Measurements from ENCODE around the gene FBLN2.

The FBLN2 gene

DNA sequence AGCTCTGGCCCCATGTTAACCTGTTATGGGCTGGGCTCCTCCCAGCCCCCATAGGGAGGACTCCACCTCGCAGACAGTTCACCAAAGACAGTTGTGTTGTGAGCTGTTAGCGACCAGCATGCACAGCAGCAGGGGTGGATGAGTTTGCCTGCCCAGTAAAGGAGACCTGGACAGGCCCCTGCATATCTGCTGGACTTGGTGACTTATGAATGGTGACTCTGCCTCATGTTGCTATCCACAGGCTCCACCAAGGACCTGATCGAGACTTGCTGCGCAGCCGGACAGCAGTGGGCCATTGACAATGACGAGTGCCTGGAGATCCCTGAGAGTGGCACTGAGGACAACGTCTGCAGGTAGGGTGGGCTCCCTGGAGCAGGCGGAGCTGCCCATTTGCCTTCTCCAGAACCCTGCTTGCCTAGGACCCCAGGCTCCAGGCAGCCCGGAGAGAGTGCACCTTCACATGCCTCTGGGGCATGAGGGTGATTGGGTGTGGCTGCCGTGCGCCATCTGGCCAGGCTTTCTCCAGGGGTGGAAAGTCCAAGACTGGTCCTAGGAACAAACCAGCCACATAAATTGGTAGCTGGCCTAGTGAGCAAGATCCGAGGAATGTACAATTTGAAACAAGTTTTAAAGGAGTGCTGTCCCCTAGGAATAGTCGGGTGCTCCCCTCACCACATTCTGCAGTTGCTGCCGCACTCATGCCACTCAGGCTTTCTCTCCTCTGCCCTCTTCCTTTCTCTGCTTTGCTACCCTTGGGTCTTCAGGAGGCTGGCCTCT is 59.1 kb downstream of the FBLN2 start:
- Mint-ChIP-seq H3K27me3 (peaks cover 63% of the 10 kb centered on the region), H3K9me3 (no peaks in the 10 kb centered on the region), H3K4me3 (no peak overlapping the region), H3K36me3 (ENCODE audit: insufficient read depth) (no peaks in the 10 kb centered on the region), H3K27ac (ENCODE audit: low read depth) (no peak overlapping the region), H3K4me1 (no peaks in the 10 kb centered on the region)
- DNase-seq (ENCODE audit: low spot score in 2 of 2) (no peak), ATAC-seq (replicated peaks; ENCODE audit: extremely low read depth, poor library complexity, severe bottlenecking) (no peak)

DNA sequence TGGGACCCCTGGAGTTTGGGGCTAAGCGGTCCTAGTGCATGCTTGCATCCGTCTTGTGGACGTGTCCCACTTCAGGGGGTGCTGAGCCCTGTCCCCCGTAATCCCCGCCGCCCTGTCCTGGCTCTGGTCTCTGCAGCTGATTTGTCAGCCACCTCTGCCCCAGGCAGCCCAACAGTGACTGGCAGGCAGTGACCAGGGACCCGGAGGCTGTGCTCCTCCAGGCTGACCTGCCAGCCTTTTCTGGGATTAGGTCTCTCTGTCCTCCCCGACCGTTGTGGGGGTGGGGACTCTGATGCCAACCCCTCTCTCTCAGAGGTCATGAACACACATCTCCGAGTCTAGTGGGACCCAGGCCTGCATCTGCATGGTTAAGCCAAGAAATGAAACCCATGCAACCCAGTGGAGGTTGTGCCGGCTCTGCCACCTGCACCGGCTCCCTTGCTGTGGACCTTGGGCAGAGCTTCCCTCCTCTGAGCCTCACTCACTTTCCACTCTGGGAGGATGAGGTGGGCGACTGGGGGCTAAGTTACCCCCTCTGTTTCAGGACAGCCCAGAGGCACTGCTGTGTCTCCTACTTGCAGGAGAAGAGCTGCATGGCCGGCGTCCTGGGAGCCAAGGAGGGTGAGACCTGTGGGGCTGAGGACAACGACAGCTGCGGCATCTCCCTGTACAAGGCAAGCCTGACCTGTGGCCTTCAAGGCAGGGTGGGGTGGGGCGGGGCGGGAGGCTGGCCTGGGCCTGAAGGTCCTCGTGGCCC is 60.2 kb downstream of the FBLN2 start:
- Mint-ChIP-seq H3K27ac (ENCODE audit: low read depth) (no peak overlapping the region), H3K4me3 (no peak overlapping the region), H3K27me3 (peaks cover 63% of the 10 kb centered on the region), H3K36me3 (ENCODE audit: insufficient read depth) (no peaks in the 10 kb centered on the region), H3K4me1 (no peaks in the 10 kb centered on the region), H3K9me3 (no peaks in the 10 kb centered on the region)
- no peak for ATAC-seq (replicated peaks; ENCODE audit: extremely low read depth, poor library complexity, severe bottlenecking)
- DNase-seq (ENCODE audit: low spot score in 2 of 2): no peak

DNA sequence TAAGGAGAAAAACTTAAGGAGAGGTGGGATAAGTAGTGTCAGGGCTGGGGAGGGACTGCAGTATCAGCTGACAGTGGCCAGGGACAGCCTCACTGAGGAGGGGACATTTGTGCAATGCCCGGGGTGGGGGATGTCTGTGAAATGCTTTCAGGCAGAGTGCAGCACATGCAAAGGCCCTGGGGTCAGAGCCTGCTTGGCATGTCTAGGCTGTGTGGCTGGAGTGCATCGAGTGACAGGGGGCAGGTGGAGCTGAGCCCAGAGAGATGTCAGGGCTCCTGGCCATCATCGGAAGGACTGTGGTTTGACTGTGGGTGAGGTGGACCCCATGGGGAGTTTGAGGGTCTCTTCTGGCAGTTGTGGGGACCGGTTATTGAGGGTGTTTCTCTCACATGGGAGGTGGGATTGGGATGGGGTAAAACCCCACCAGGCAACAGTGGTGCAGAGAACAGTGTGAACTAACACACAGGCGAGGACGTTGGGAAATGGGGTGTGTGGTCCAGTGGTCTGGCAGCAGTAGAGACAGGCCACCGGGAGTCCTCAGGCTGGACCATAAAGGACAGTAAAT is 61.2 kb downstream of the FBLN2 start:
- H3K9me3 Mint-ChIP-seq: no peaks in the 10 kb centered on the region
- DNase-seq (ENCODE audit: low spot score in 2 of 2) (no peak), ATAC-seq (replicated peaks; ENCODE audit: extremely low read depth, poor library complexity, severe bottlenecking) (no peak)
- H3K36me3 Mint-ChIP-seq (ENCODE audit: insufficient read depth): no peaks in the 10 kb centered on the region
- H3K27me3 Mint-ChIP-seq: peaks cover 59% of the 10 kb centered on the region
- no peak overlapping the region for H3K27ac Mint-ChIP-seq (ENCODE audit: low read depth)
- H3K4me1 Mint-ChIP-seq: no peaks in the 10 kb centered on the region
- H3K4me3 Mint-ChIP-seq: no peak overlapping the region

DNA sequence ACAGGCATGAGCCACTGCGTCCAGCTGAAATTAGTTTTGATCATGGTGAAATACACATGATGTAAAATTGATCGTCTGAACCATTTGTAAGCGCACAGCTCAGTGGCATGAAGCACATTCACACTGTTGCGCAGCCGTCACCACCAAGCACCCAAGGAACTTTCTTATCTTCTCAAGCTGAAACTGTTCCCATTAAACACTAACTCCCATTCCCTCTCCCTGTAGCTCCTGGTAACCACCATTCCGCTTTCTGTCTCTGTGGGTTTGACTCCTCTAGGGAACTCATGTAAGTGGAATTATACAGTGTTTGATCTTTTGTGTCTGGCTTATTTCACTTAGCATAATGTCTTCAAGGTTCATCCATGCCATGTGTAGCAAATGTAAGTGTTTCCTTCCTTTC is 62.3 kb downstream of the FBLN2 start:
- no peaks in the 10 kb centered on the region for H3K9me3 Mint-ChIP-seq
- no peak overlapping the region for H3K4me3 Mint-ChIP-seq
- no peaks in the 10 kb centered on the region for H3K4me1 Mint-ChIP-seq
- H3K27ac Mint-ChIP-seq (ENCODE audit: low read depth): no peak overlapping the region
- H3K27me3 Mint-ChIP-seq: peaks cover 48% of the 10 kb centered on the region
- no peaks in the 10 kb centered on the region for H3K36me3 Mint-ChIP-seq (ENCODE audit: insufficient read depth)
- ATAC-seq (replicated peaks; ENCODE audit: extremely low read depth, poor library complexity, severe bottlenecking) (no peak), DNase-seq (ENCODE audit: low spot score in 2 of 2) (no peak)

DNA sequence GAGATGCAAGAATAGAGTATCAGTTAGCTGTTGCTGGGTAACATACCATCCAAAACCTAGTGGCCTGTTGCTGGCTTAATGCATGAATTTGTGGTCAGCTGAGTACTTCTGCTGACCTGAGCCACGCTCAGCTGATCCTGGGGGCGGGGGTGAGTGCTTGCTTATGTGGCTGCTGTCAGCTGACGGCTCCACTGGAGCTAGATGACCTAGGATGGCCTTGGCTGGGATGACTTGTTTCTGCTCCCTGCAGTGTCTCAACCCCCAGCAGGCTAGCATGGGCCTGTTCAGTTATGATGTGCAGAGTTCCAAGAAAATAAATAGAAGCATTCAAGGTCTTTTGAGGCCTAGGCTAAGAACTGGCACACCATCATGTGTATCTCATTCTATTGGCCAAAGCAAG is 63.9 kb downstream of the FBLN2 start:
- peaks cover 36% of the 10 kb centered on the region for H3K27me3 Mint-ChIP-seq
- no peak overlapping the region for H3K27ac Mint-ChIP-seq (ENCODE audit: low read depth)
- DNase-seq (ENCODE audit: low spot score in 2 of 2) (no peak), ATAC-seq (replicated peaks; ENCODE audit: extremely low read depth, poor library complexity, severe bottlenecking) (no peak)
- H3K9me3 Mint-ChIP-seq: no peaks in the 10 kb centered on the region
- no peaks in the 10 kb centered on the region for H3K36me3 Mint-ChIP-seq (ENCODE audit: insufficient read depth)
- H3K4me1 Mint-ChIP-seq: no peaks in the 10 kb centered on the region
- no peak overlapping the region for H3K4me3 Mint-ChIP-seq

DNA sequence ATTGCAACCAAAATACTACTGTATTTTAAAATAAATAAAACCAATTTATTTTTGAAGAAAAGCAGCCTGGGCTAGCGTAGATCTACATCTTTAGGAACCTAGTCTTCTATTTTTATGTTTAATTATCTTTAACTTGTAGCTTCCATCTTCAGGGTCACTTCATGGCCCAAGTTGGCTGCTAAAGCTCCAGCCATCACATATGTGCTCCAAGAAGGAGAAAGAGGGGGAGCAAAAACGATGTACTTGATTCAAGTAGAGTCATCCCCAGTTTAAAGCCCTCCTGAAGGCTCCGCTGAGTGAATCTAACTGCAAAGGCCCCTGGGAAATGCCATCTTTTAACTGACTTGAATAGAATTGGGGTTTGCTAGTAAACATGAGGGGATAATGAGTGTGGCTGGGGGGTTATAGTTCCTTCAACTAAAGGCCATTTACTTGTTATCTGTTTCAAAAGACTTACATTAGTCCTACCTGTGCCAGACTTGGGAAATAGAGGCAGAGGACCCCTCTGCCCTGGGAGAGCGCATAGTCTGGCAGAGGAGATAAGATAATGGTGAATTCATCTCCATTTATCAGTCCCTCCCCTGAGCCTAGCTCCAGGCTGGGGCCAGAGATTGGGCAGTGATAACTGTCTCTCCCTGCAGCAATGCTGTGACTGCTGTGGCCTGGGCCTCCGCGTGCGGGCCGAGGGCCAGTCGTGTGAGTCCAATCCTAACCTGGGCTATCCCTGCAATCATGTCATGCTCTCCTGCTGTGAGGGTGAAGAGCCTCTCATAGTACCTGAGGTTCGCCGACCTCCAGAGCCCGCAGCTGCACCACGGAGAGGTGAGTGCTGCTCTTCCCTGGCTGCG is 64.6 kb downstream of the FBLN2 start:
- no peaks in the 10 kb centered on the region for H3K4me1 Mint-ChIP-seq
- no peak for DNase-seq (ENCODE audit: low spot score in 2 of 2)
- no peak overlapping the region for H3K4me3 Mint-ChIP-seq
- no peak overlapping the region for H3K27ac Mint-ChIP-seq (ENCODE audit: low read depth)
- no peaks in the 10 kb centered on the region for H3K9me3 Mint-ChIP-seq
- H3K27me3 Mint-ChIP-seq: peaks cover 28% of the 10 kb centered on the region
- no peaks in the 10 kb centered on the region for H3K36me3 Mint-ChIP-seq (ENCODE audit: insufficient read depth)
- no peak for ATAC-seq (replicated peaks; ENCODE audit: extremely low read depth, poor library complexity, severe bottlenecking)

DNA sequence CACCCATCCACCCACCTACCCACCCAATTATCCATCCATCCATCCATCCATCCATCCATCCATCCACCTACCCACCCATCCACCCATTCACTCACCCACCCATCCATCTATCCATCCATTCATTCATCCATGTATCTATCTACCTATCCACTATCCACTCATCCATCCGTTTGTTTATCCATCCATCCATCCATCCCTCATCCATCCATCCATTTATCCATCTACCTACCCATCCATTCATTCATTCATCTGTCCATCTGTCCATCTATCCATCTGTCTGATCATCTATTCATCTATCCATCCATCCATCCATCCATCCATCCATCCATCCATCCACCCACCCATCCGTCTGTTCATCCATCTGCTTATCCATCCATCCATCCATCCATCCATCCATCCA is 65.7 kb downstream of the FBLN2 start:
- no peak overlapping the region for H3K27ac Mint-ChIP-seq (ENCODE audit: low read depth)
- no peak overlapping the region for H3K4me3 Mint-ChIP-seq
- peaks cover 20% of the 10 kb centered on the region for H3K27me3 Mint-ChIP-seq
- no peaks in the 10 kb centered on the region for H3K36me3 Mint-ChIP-seq (ENCODE audit: insufficient read depth)
- DNase-seq (ENCODE audit: low spot score in 2 of 2) (no peak), ATAC-seq (replicated peaks; ENCODE audit: extremely low read depth, poor library complexity, severe bottlenecking) (no peak)
- H3K9me3 Mint-ChIP-seq: no peaks in the 10 kb centered on the region
- no peaks in the 10 kb centered on the region for H3K4me1 Mint-ChIP-seq

DNA sequence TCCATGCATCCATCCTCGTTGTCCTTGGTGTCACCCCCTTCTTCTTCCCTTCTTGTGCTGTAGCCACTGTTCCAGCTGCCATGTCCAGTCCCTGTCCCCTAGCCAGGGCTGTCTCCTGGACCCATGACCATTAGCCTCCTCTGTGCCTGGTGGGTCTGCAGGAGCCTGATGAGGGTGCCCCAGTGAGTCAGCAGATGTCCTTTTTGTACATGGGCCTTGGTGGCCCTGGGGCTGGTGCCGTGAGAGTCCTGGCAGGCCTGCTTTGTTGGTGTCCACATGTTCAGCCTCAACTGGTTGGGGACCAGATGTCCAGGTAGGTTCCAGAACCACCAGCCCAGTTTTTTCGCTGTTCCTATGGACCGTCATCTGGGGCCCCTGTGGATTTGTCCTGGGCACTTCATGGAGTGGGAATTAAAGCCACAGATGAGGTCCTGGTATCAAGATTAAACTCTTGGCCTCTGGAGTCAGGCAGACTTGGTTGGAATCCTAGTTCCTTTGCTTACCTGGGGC is 66.1 kb downstream of the FBLN2 start:
- ATAC-seq (replicated peaks; ENCODE audit: extremely low read depth, poor library complexity, severe bottlenecking) (no peak), DNase-seq (ENCODE audit: low spot score in 2 of 2) (no peak)
- peaks cover 15% of the 10 kb centered on the region for H3K27me3 Mint-ChIP-seq
- H3K4me3 Mint-ChIP-seq: no peak overlapping the region
- no peaks in the 10 kb centered on the region for H3K36me3 Mint-ChIP-seq (ENCODE audit: insufficient read depth)
- H3K9me3 Mint-ChIP-seq: no peaks in the 10 kb centered on the region
- H3K27ac Mint-ChIP-seq (ENCODE audit: low read depth): no peak overlapping the region
- H3K4me1 Mint-ChIP-seq: no peaks in the 10 kb centered on the region

DNA sequence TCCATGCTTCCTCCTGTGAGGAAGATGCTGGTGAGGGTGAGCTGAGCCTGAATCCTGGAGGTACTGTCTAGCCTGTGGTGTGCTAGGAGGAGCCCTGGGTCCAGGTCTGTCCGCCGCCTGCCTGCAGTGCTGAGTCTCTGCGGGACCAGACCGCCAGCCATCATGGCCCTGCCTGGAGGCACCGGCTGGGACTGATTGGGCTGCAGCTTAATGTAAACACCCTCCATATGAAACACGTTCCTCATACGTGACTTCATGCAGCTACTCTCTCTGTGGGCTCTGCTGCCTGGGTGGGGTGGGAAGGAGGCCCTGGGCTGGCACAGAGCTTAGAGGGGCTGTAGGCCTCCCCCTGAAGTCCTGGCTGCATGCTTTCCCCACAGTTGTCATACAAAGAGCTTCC is 67.4 kb downstream of the FBLN2 start:
- peaks cover 4% of the 10 kb centered on the region for H3K27me3 Mint-ChIP-seq
- peaks cover under 1% of the 10 kb centered on the region for H3K4me1 Mint-ChIP-seq
- no peak overlapping the region for H3K27ac Mint-ChIP-seq (ENCODE audit: low read depth)
- DNase-seq (ENCODE audit: low spot score in 2 of 2): no peak
- H3K36me3 Mint-ChIP-seq (ENCODE audit: insufficient read depth): no peaks in the 10 kb centered on the region
- H3K9me3 Mint-ChIP-seq: no peaks in the 10 kb centered on the region
- ATAC-seq (replicated peaks; ENCODE audit: extremely low read depth, poor library complexity, severe bottlenecking): no peak
- H3K4me3 Mint-ChIP-seq: no peak overlapping the region

DNA sequence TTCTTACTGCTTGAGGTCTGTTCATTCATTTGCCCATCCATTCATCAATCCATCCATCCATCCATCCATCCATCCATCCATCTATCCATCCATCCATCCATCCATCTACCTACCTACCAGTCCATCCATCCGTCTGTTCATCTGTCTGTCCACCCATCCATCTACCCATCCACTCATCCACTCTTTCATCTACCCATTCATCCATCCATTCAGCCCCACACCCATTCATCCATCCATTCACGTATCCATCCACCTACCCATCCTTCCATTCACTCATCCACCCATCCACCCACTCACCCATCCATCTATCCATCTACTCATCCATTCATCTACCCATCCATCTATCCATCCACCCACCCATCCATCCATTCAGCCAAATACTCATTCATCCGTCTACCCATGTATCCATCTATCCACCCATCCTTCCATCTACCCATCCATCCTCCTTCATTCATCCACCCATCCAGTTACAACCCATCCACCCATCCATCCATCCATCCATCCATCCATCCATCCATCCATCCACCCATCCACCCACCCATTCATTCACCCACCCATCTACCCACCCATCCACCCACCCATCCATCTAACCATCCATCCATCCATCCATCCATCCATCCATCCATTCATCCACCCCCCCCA is 68.3 kb downstream of the FBLN2 start:
- no peaks in the 10 kb centered on the region for H3K27me3 Mint-ChIP-seq
- H3K4me1 Mint-ChIP-seq: peaks cover 6% of the 10 kb centered on the region
- H3K9me3 Mint-ChIP-seq: no peaks in the 10 kb centered on the region
- H3K27ac Mint-ChIP-seq (ENCODE audit: low read depth): no peak overlapping the region
- DNase-seq (ENCODE audit: low spot score in 2 of 2) (no peak), ATAC-seq (replicated peaks; ENCODE audit: extremely low read depth, poor library complexity, severe bottlenecking) (no peak)
- H3K4me3 Mint-ChIP-seq: no peak overlapping the region
- H3K36me3 Mint-ChIP-seq (ENCODE audit: insufficient read depth): no peaks in the 10 kb centered on the region

DNA sequence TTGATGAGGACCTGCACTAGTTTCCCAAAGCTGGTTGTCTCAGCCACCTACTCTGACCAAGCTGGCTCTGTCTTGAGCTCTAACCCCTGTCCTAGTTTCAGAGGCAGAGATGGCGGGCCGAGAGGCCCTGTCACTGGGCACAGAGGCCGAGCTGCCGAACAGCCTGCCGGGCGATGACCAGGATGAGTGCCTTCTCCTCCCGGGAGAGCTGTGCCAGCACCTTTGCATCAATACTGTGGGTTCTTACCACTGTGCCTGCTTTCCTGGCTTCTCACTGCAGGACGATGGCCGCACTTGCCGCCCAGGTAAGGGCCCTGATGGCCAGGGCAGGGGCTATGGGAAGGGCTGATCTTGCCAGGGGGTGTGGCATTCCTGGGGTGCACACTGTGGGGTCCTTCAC is 69.1 kb downstream of the FBLN2 start:
- Mint-ChIP-seq H3K9me3 (no peaks in the 10 kb centered on the region), H3K27me3 (no peaks in the 10 kb centered on the region), H3K36me3 (ENCODE audit: insufficient read depth) (no peaks in the 10 kb centered on the region), H3K27ac (ENCODE audit: low read depth) (no peak overlapping the region), H3K4me3 (no peak overlapping the region), H3K4me1 (peaks cover 6% of the 10 kb centered on the region)
- ATAC-seq (replicated peaks; ENCODE audit: extremely low read depth, poor library complexity, severe bottlenecking) (no peak), DNase-seq (ENCODE audit: low spot score in 2 of 2) (no peak)

DNA sequence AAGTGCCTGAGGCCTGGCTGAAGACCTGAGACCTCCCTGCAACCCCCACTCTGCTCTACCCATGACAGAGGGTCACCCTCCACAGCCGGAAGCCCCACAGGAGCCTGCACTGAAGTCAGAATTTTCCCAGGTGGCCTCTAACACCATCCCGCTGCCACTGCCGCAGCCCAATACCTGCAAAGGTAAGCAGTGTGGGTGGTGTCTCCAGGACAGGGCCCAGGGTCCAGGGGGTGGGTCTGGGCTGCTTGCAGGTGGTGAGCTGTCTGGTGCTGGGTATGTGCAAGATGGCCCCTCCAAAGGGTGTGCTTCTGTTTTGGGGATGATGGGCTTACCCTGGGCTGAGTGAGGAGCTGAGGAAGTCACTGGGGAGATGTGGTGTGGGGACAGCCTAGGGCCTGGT is 69.9 kb downstream of the FBLN2 start:
- no peak overlapping the region for H3K27ac Mint-ChIP-seq (ENCODE audit: low read depth)
- H3K27me3 Mint-ChIP-seq: no peaks in the 10 kb centered on the region
- ATAC-seq (replicated peaks; ENCODE audit: extremely low read depth, poor library complexity, severe bottlenecking): no peak
- peaks cover 6% of the 10 kb centered on the region for H3K4me1 Mint-ChIP-seq
- H3K36me3 Mint-ChIP-seq (ENCODE audit: insufficient read depth): no peaks in the 10 kb centered on the region
- H3K4me3 Mint-ChIP-seq: no peak overlapping the region
- H3K9me3 Mint-ChIP-seq: no peaks in the 10 kb centered on the region
- DNase-seq (ENCODE audit: low spot score in 2 of 2): no peak
